ENCODE data around the gene GAGE12J. TPM values are rescaled to one million over a fixed set of nuclear protein-coding genes. Genes with fewer than 3 reads are reported as not detected.
"Not testable (repeated sequence)": the region's sequence is repeated elsewhere in the genome, so short reads cannot be mapped to it uniquely, and the experiment has no call there.

GAGE12J gene
- total RNA-seq, 4 donors from 2014 or later, result not detected

- no peak for ATAC-seq
- no peaks in the 10 kb centered on the region for H3K27me3 ChIP-seq
- H3K9me3 ChIP-seq, result no peaks in the 10 kb centered on the region
- 67 to 71% methylated on average over 4 to 5 of the region's 17 CpGs for WGBS, 2 donors (ENCODE audit: low coverage in 1 of 2)
- H3K4me1 ChIP-seq, result peaks cover 0 to 7% (median 0%) of the 10 kb centered on the region in 3 donors
- H3K36me3 ChIP-seq, result no peaks in the 10 kb centered on the region
- no peak overlapping the region for H3K27ac ChIP-seq
- no peak overlapping the region for H3K4me3 ChIP-seq
- TF ChIP-seq EP300 (IDR thresholded peaks at IDR 0.05), result no peak
- TF ChIP-seq CTCF (IDR thresholded peaks at IDR 0.05), result no peak
- TF ChIP-seq POLR2AphosphoS5 (IDR thresholded peaks at IDR 0.05), result no peak
- no peak for TF ChIP-seq POLR2A (IDR thresholded peaks at IDR 0.05)
Measured at GRCh38 chrX:49292400-49293362, 29.2 kb upstream of the GAGE12J start.

GRCh38 chrX:49299293-49299692, 22.5 kb upstream of the GAGE12J start:
- not testable (repeated sequence) for H3K27ac ChIP-seq, ATAC-seq, H3K9me3 ChIP-seq, H3K27me3 ChIP-seq, H3K36me3 ChIP-seq, H3K4me1 ChIP-seq, H3K4me3 ChIP-seq
- no CpG with 5 or more reads among the region's 5 CpGs for WGBS, 2 donors (ENCODE audit: low coverage in 1 of 2)

DNA sequence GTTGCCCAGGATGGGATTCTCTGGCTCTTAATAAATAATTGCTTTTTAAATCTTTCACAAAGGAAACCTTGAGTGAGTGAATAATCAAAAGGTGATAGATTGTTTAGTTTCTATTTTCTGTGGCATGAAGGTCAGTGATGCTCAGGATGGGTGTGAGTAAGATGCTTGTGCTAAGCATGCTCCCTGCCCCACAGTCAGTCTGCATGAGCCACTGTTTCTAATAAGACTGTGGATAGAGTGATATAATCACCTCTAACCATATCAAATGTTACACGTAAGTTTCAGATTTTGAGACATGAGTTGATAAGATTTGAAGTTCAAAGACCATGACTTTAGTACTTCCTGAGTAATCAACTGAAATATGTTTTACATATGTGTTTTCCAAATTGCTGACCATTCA, 21.1 kb upstream of the GAGE12J start:
- Histone ChIP-seq H3K27ac (no peak overlapping the region), H3K36me3 (no peaks in the 10 kb centered on the region), H3K4me1 (no peaks in the 10 kb centered on the region), H3K9me3 (no peaks in the 10 kb centered on the region), H3K27me3 (no peaks in the 10 kb centered on the region), H3K4me3 (no peak overlapping the region)
- WGBS, 2 donors (ENCODE audit: low coverage in 1 of 2), result 91 to 100% methylated on average over 1 of the region's 1 CpG
- ATAC-seq, result no peak
- no peak for TF ChIP-seq CTCF (IDR thresholded peaks at IDR 0.05)
- no peak for TF ChIP-seq POLR2A (IDR thresholded peaks at IDR 0.05)
- no peak for TF ChIP-seq POLR2AphosphoS5 (IDR thresholded peaks at IDR 0.05)
- TF ChIP-seq EP300 (IDR thresholded peaks at IDR 0.05), result no peak

- Histone ChIP-seq H3K36me3 (no peaks in the 10 kb centered on the region), H3K9me3 (no peaks in the 10 kb centered on the region), H3K4me3 (no peak within 1 kb of the TSS), H3K27me3 (no peaks in the 10 kb centered on the region), H3K27ac (no peak within 1 kb of the TSS), H3K4me1 (no peaks in the 10 kb centered on the region)
- no peak for ATAC-seq
- TF ChIP-seq POLR2A (IDR thresholded peaks at IDR 0.05) (no peak), POLR2AphosphoS5 (IDR thresholded peaks at IDR 0.05) (no peak), CTCF (IDR thresholded peaks at IDR 0.05) (no peak), EP300 (IDR thresholded peaks at IDR 0.05) (no peak)
- WGBS, 2 donors (ENCODE audit: low coverage in 1 of 2), result 80 to 84% methylated on average over 2 to 6 of the region's 15 CpGs
Measured at GRCh38 chrX:49303346-49303745, 18.5 kb upstream of the GAGE12J start, which contains the start of gene GAGE10. TSS of gene GAGE10 (plus strand) at chrX:49303646. CDS start at chrX:49304860, 1,214 bp downstream.

- 28 to 80% methylated on average over 1 to 2 of the region's 2 CpGs for WGBS, 2 donors (ENCODE audit: low coverage in 1 of 2)
- H3K27ac ChIP-seq, H3K4me3 ChIP-seq, H3K27me3 ChIP-seq, H3K36me3 ChIP-seq, H3K4me1 ChIP-seq, H3K9me3 ChIP-seq, ATAC-seq: not testable (repeated sequence)
Measured at GRCh38 chrX:49307775-49308174, 14.1 kb upstream of the GAGE12J start.
